ENCODE data around the gene SEC63.

GRCh38 chr6:107965746-107966145 lies 7.7 kb upstream of the SEC63 start:
- no peak for TF ChIP-seq CTCF (conservative IDR thresholded peaks at IDR 0.05; ENCODE audit: low read depth, low read length)
- TF ChIP-seq POLR2A (IDR thresholded peaks at IDR 0.05; ENCODE audit: low read depth, low read length) = no peak
- no peak for TF ChIP-seq BHLHE40 (IDR thresholded peaks at IDR 0.05; ENCODE audit: low read depth, low read length)
